Measurements from ENCODE around the gene SECISBP2L.

DNA sequence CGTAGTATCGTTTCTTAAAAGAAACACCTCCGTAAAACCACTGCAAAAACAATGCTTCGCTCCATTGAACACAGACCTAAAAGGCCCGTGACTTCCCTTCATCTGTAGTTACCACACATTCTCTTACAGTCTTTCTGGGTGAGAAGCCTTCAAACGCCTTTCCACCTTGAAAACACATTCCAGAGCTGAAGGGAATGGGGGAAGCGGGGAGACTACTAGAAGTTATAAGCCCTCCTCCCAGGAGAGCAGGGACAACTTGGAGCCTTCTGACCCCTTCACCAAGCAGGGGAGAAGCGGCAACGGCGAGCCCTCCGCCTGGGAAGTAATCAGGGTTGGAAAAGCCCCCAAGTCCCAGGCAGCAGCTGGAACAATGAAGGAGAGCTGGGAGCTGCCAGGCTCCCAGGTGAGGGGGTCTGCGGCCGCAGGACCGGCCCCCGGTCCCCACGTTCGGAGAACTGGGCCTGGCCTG is 461 bp downstream of the SECISBP2L start:
- TF ChIP-seq EZH2 (IDR thresholded peaks at IDR 0.05; ENCODE audit: low read depth, unreplicated experiment) (no peak), CREB1 (CRISPR knock-in tag; IDR thresholded peaks at IDR 0.05; ENCODE audit: low read depth) (no peak), POLR2AphosphoS5 (IDR thresholded peaks at IDR 0.05; ENCODE audit: low read depth) (no peak), EZH2phosphoT487 (IDR thresholded peaks at IDR 0.05; ENCODE audit: unreplicated experiment) (no peak), STAT1 (IDR thresholded peaks at IDR 0.05; ENCODE audit: unreplicated experiment) (no peak), NANOG (IDR thresholded peaks at IDR 0.05; ENCODE audit: borderline replicate concordance) (no peak), JUNB (IDR thresholded peaks at IDR 0.05; ENCODE audit: unreplicated experiment) (no peak), ZNF331 (CRISPR knock-in tag; IDR thresholded peaks at IDR 0.05; ENCODE audit: low read depth) (no peak), ZNF114 (CRISPR knock-in tag; IDR thresholded peaks at IDR 0.05) (no peak)
- TF ChIP-seq, protein P1, sequence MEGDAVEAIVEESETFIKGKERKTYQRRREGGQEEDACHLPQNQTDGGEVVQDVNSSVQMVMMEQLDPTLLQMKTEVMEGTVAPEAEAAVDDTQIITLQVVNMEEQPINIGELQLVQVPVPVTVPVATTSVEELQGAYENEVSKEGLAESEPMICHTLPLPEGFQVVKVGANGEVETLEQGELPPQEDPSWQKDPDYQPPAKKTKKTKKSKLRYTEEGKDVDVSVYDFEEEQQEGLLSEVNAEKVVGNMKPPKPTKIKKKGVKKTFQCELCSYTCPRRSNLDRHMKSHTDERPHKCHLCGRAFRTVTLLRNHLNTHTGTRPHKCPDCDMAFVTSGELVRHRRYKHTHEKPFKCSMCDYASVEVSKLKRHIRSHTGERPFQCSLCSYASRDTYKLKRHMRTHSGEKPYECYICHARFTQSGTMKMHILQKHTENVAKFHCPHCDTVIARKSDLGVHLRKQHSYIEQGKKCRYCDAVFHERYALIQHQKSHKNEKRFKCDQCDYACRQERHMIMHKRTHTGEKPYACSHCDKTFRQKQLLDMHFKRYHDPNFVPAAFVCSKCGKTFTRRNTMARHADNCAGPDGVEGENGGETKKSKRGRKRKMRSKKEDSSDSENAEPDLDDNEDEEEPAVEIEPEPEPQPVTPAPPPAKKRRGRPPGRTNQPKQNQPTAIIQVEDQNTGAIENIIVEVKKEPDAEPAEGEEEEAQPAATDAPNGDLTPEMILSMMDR (conservative IDR thresholded peaks at IDR 0.05; ENCODE audit: low read depth in 2 of 2) = no peak
- TF ChIP-seq, protein P2, sequence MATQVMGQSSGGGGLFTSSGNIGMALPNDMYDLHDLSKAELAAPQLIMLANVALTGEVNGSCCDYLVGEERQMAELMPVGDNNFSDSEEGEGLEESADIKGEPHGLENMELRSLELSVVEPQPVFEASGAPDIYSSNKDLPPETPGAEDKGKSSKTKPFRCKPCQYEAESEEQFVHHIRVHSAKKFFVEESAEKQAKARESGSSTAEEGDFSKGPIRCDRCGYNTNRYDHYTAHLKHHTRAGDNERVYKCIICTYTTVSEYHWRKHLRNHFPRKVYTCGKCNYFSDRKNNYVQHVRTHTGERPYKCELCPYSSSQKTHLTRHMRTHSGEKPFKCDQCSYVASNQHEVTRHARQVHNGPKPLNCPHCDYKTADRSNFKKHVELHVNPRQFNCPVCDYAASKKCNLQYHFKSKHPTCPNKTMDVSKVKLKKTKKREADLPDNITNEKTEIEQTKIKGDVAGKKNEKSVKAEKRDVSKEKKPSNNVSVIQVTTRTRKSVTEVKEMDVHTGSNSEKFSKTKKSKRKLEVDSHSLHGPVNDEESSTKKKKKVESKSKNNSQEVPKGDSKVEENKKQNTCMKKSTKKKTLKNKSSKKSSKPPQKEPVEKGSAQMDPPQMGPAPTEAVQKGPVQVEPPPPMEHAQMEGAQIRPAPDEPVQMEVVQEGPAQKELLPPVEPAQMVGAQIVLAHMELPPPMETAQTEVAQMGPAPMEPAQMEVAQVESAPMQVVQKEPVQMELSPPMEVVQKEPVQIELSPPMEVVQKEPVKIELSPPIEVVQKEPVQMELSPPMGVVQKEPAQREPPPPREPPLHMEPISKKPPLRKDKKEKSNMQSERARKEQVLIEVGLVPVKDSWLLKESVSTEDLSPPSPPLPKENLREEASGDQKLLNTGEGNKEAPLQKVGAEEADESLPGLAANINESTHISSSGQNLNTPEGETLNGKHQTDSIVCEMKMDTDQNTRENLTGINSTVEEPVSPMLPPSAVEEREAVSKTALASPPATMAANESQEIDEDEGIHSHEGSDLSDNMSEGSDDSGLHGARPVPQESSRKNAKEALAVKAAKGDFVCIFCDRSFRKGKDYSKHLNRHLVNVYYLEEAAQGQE (IDR thresholded peaks at IDR 0.05; ENCODE audit: unreplicated experiment) = no peak
- TF ChIP-seq, protein P3, sequence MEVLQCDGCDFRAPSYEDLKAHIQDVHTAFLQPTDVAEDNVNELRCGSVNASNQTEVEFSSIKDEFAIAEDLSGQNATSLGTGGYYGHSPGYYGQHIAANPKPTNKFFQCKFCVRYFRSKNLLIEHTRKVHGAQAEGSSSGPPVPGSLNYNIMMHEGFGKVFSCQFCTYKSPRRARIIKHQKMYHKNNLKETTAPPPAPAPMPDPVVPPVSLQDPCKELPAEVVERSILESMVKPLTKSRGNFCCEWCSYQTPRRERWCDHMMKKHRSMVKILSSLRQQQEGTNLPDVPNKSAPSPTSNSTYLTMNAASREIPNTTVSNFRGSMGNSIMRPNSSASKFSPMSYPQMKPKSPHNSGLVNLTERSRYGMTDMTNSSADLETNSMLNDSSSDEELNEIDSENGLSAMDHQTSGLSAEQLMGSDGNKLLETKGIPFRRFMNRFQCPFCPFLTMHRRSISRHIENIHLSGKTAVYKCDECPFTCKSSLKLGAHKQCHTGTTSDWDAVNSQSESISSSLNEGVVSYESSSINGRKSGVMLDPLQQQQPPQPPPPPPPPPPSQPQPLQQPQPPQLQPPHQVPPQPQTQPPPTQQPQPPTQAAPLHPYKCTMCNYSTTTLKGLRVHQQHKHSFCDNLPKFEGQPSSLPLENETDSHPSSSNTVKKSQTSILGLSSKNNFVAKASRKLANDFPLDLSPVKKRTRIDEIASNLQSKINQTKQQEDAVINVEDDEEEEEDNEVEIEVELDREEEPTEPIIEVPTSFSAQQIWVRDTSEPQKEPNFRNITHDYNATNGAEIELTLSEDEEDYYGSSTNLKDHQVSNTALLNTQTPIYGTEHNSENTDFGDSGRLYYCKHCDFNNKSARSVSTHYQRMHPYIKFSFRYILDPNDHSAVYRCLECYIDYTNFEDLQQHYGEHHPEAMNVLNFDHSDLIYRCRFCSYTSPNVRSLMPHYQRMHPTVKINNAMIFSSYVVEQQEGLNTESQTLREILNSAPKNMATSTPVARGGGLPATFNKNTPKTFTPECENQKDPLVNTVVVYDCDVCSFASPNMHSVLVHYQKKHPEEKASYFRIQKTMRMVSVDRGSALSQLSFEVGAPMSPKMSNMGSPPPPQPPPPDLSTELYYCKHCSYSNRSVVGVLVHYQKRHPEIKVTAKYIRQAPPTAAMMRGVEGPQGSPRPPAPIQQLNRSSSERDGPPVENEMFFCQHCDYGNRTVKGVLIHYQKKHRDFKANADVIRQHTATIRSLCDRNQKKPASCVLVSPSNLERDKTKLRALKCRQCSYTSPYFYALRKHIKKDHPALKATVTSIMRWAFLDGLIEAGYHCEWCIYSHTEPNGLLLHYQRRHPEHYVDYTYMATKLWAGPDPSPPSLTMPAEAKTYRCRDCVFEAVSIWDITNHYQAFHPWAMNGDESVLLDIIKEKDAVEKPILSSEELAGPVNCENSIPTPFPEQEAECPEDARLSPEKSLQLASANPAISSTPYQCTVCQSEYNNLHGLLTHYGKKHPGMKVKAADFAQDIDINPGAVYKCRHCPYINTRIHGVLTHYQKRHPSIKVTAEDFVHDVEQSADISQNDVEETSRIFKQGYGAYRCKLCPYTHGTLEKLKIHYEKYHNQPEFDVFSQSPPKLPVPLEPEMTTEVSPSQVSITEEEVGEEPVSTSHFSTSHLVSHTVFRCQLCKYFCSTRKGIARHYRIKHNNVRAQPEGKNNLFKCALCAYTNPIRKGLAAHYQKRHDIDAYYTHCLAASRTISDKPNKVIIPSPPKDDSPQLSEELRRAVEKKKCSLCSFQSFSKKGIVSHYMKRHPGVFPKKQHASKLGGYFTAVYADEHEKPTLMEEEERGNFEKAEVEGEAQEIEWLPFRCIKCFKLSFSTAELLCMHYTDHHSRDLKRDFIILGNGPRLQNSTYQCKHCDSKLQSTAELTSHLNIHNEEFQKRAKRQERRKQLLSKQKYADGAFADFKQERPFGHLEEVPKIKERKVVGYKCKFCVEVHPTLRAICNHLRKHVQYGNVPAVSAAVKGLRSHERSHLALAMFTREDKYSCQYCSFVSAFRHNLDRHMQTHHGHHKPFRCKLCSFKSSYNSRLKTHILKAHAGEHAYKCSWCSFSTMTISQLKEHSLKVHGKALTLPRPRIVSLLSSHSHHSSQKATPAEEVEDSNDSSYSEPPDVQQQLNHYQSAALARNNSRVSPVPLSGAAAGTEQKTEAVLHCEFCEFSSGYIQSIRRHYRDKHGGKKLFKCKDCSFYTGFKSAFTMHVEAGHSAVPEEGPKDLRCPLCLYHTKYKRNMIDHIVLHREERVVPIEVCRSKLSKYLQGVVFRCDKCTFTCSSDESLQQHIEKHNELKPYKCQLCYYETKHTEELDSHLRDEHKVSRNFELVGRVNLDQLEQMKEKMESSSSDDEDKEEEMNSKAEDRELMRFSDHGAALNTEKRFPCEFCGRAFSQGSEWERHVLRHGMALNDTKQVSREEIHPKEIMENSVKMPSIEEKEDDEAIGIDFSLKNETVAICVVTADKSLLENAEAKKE (CRISPR knock-in tag; IDR thresholded peaks at IDR 0.05) = no peak
- TF ChIP-seq, protein P4, sequence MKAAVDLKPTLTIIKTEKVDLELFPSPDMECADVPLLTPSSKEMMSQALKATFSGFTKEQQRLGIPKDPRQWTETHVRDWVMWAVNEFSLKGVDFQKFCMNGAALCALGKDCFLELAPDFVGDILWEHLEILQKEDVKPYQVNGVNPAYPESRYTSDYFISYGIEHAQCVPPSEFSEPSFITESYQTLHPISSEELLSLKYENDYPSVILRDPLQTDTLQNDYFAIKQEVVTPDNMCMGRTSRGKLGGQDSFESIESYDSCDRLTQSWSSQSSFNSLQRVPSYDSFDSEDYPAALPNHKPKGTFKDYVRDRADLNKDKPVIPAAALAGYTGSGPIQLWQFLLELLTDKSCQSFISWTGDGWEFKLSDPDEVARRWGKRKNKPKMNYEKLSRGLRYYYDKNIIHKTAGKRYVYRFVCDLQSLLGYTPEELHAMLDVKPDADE (IDR thresholded peaks at IDR 0.05) = no peak
